K562 (cell line): ENCODE data around the gene SORT1. TPM values are rescaled to one million over a fixed set of nuclear protein-coding genes. Genes with fewer than 3 reads are reported as not detected.

ENCODE experiments used
- ASH1L ChIP-seq: fragments of 450-650 bp; IDR thresholded peaks from 2 replicates; pipeline ENCODE4 v1.6.1; 2018; ENCODE audit warnings: borderline replicate concordance, mild to moderate bottlenecking, low read depth; ENCODE audit not compliant: partially characterized antibody
- CREBBP ChIP-seq: IDR thresholded peaks from one replicate; pipeline ENCODE4 v1.6.1; 2012; ENCODE audit warnings: low read depth, mild to moderate bottlenecking, control low read depth, inconsistent platforms, low read length
- CTCFL ChIP-seq: IDR thresholded peaks from 2 replicates; pipeline ENCODE4 v1.6.1; 2011; ENCODE audit warnings: borderline replicate concordance, low read depth, mild to moderate bottlenecking, moderate library complexity, low read length; ENCODE audit not compliant: insufficient read depth, poor library complexity, severe bottlenecking
- HCFC1 ChIP-seq: IDR thresholded peaks from 2 replicates; pipeline ENCODE4 v1.6.1; 2012; ENCODE audit warnings: low read depth, low read length, improper control_type of control experiment
- HMGXB4 ChIP-seq: sonication (generic); formaldehyde crosslinking; IDR thresholded peaks from 2 replicates; pipeline ENCODE4 v1.8.1; 2023; ENCODE audit warnings: mild to moderate bottlenecking, missing genetic modification reagents
- MAZ ChIP-seq, 2 experiments: fragments of 450-650 bp in 1 of 2; sonication (generic) in 1 of 2; formaldehyde crosslinking; IDR thresholded peaks in 1 of 2; conservative IDR thresholded peaks in 1 of 2; 2 replicates each; pipeline versions ENCODE4 v1.4.0 to v1.5.0; 2020; ENCODE audit warnings: mild to moderate bottlenecking in 1 of 2, missing genetic modification reagents in 1 of 2
- NCOA1 ChIP-seq: fragments of 450-650 bp; IDR thresholded peaks from 2 replicates; pipeline ENCODE4 v1.6.1; 2016; ENCODE audit warnings: low read depth
- NFYB ChIP-seq: IDR thresholded peaks from 2 replicates; pipeline ENCODE4 v1.6.1; 2011; ENCODE audit warnings: mild to moderate bottlenecking, moderate library complexity; ENCODE audit not compliant: insufficient read length; ENCODE audit errors: extremely low read depth
- PBX2 ChIP-seq, 2 experiments: IDR thresholded peaks in 1 of 2; conservative IDR thresholded peaks in 1 of 2; 2 replicates each; pipeline ENCODE4 v1.6.1; 2016; ENCODE audit warnings: low read depth in 2 of 2, mild to moderate bottlenecking in 1 of 2, missing compliant biosample characterization in 1 of 2, missing genetic modification characterization in 1 of 2, moderate library complexity in 1 of 2
- RBM34 ChIP-seq: fragments of 200-400 bp; formaldehyde crosslinking; IDR thresholded peaks from 2 replicates; pipeline ENCODE4 v1.6.1; 2018; ENCODE audit warnings: low read length, borderline replicate concordance; ENCODE audit not compliant: insufficient read depth
- RNF2 ChIP-seq: sonication (generic); IDR thresholded peaks from 2 replicates; pipeline ENCODE4 v1.6.1; 2016
- SOX6 ChIP-seq: fragments of 450-650 bp; IDR thresholded peaks from 2 replicates; pipeline ENCODE4 v1.6.1; 2014; ENCODE audit warnings: mild to moderate bottlenecking
- TCFL5 ChIP-seq: fragments of 250-450 bp; sonication (Bioruptor Pico); conservative IDR thresholded peaks from 2 replicates; pipeline ENCODE4 v1.6.1; 2021; ENCODE audit warnings: mild to moderate bottlenecking, moderate library complexity, matching md5 sums
- ZBTB43 ChIP-seq: sonication (generic); formaldehyde crosslinking; IDR thresholded peaks from 2 replicates; pipeline ENCODE4 v1.8.0; 2023; ENCODE audit warnings: mild to moderate bottlenecking, missing genetic modification reagents
- ZNF140 ChIP-seq: fragments of 250-450 bp; sonication (Bioruptor Pico); IDR thresholded peaks from 2 replicates; pipeline ENCODE4 v1.8.0; 2021; ENCODE audit warnings: moderate library complexity, mild to moderate bottlenecking, inconsistent platforms
- ZNF174 ChIP-seq: fragments of 250-450 bp; sonication (Bioruptor Pico); IDR thresholded peaks from 2 replicates; pipeline ENCODE4 v1.4.0; 2020; ENCODE audit warnings: mild to moderate bottlenecking
- ZNF212 ChIP-seq: fragments of 450-650 bp; formaldehyde crosslinking; IDR thresholded peaks from 2 replicates; pipeline ENCODE4 v1.4.0; 2020; ENCODE audit warnings: mild to moderate bottlenecking
- ZNF707 ChIP-seq: fragments of 250-450 bp; sonication (Bioruptor Pico); conservative IDR thresholded peaks from 2 replicates; pipeline ENCODE4 v1.8.0; 2022; ENCODE audit warnings: inconsistent platforms, mild to moderate bottlenecking, moderate library complexity
- ZSCAN29 ChIP-seq: fragments of 450-650 bp; IDR thresholded peaks from 2 replicates; pipeline ENCODE4 v1.6.1; 2017
- ZZZ3 ChIP-seq: fragments of 450-650 bp; IDR thresholded peaks from 2 replicates; pipeline ENCODE4 v1.6.1; 2016; ENCODE audit warnings: antibody characterized with exemption, mild to moderate bottlenecking, moderate library complexity
- polyA plus RNA-seq, 8 experiments: library from polyadenylated mRNA; depleted of rRNA in 4 of 8; stranded (reverse) in 5 of 8; unstranded in 3 of 8; fragments of >200 nt; fragmentation: Nextera tagmentation in 2 of 8; fragmentation: Illumina TruSeq in 1 of 8; extraction: Ambion mirVana in 2 of 8; extraction: Trizol in 1 of 8; gene quantifications; 2 replicates each; pipeline versions ENCODE4 v1.2.1 to v1.2.3, GENCODE V29; 2011 to 2014; ENCODE audit warnings: inconsistent platforms in 1 of 8, missing spikeins in 1 of 8
- total RNA-seq, 7 experiments: library from RNA; depleted of rRNA in 6 of 7; stranded (reverse); fragments of >200 nt in 6 of 7; fragmentation: Illumina TruSeq in 2 of 7; extraction: Trizol in 2 of 7; gene quantifications; 2 replicates each; pipeline versions ENCODE4 v1.2.1 to v1.2.3, GENCODE V29; 2011 to 2021; ENCODE audit warnings: low replicate concordance in 1 of 7

The SORT1 gene
- total and polyA plus RNA-seq, 9 of the 15 experiments (the other 6 are each of a cell fraction or from before 2014, with no cell fraction given): 27.4 to 112 (median 65.0) TPM

DNA sequence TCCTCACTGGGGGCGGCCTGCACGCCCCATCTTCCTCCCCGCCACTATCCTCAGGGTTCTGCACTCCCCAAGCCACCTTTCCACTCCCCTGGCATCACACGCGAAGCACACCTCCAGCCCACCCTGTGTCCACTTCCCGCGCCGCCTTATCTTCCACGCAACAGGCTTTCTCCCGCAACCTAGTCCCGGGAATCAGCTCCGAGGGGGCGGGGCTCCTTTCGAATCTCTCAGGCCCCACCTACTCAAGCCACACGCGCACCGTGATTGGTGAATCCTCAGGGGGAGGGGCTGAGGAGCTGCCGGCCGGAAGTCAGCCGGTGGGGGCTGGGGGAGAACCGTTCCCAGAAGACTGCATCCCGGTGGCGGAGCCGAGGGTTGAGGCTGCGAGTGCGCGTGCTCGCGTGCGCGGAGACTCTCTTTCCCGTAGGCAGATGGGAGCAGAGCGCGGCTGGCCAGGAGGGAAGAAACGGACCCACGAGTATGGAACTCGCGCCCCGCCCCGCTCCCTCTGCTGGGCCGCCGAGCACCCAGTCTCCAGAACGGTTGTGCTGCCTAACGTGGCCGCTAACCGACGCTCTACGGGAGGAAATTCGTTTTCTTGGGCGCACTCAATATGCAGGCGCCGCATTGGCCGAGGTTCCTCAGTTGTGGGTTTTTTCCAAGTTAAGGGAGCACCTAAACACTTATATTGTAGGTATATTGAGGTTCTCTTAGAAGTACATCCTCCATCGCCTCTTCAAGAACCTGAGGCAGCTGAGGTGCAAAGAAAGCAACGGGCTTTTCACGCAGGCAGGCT, 114.6 kb downstream of the SORT1 start, which contains the start of gene PSRC1 (continued):
- TF ChIP-seq SOX6 (peak; percentile 30; the same call in 1 of the 2 replicates), TCFL5 (CRISPR knock-in tag) (no peak), ZBTB43 (no peak), RBM34 (no peak), NCOA1 (no peak; the same call in 1 of the 2 replicates), NFYB (peak; percentile 24), ZSCAN29 (peak; percentile 79; the same call in 1 of the 2 replicates), ZNF707 (CRISPR knock-in tag) (no peak), MAZ (CRISPR knock-in tag; conservative IDR thresholded peaks at IDR 0.05 in 1 of 2, IDR thresholded peaks at IDR 0.05 in 1 of 2) (peak; percentile 99 to 100), ZNF212 (no peak), PBX2 (CRISPR knock-in tag; IDR thresholded peaks at IDR 0.05; ENCODE audit: low read depth) (no peak), PBX2 (tag; conservative IDR thresholded peaks at IDR 0.05; ENCODE audit: low read depth) (no peak), ZNF140 (CRISPR knock-in tag) (no peak), HMGXB4 (CRISPR knock-in tag) (no peak), HCFC1 (no peak), ZNF174 (CRISPR knock-in tag) (no peak), ASH1L (no peak), CREBBP (no peak), RNF2 (peak; percentile 55), ZZZ3 (no peak), CTCFL (peak; percentile 49)
